Vagina (tissue), 2 donors: ENCODE data around the gene IGHMBP2.

ENCODE experiments used
- POLR2A ChIP-seq, 2 donors: fragments of 450-650 bp; IDR thresholded peaks; one replicate each; pipeline ENCODE4 v1.6.1; 2017; ENCODE audit warnings: antibody characterized with exemption in 2 of 2, mild to moderate bottlenecking in 2 of 2, moderate library complexity in 2 of 2
- TF ChIP-seq, protein P1 (sequence below), 3 experiments: fragments of 450-650 bp in 2 of 3; fragments of 200-600 bp in 1 of 3; sonication (generic) in 1 of 3; IDR thresholded peaks; one replicate each; pipeline ENCODE4 v1.5.1; 2017 to 2019; ENCODE audit warnings: antibody characterized with exemption in 3 of 3, mild to moderate bottlenecking in 2 of 3, moderate library complexity in 2 of 3

DNA sequence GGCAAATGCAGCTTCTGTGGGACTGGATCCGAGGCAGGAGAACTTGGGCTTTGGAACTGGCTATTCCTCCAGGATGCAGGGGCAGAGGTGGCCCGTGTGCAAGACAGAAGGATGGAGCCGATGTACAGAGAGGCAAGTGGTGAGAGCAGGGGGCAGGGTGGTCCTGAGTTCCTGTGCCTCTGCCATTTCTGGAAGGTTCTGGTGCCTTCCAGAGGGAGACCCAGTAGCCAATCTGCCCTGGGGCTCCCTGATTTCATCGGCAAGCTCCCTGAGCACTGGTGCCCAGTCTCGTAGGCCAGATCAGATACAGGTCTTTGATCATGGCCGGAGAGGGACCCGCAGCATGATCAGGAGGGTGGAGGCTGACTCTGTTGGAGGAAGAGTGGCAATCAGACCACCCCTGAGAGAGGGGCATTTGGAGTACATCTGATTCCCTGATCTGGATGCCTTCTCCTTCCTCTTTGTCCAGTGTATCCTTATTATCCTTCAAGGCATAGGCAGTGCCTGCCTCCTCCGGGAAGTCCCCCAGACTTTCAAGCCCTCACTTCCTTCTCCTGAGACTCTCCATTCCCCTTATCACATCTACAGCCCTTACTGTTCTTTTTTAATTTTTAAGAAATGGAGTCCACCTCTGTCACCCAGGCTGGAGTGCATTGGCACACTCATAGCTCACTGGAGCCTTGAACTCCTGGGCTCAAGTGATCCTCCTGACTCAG is 67.4 kb downstream of the IGHMBP2 start:
- TF ChIP-seq, protein P1, sequence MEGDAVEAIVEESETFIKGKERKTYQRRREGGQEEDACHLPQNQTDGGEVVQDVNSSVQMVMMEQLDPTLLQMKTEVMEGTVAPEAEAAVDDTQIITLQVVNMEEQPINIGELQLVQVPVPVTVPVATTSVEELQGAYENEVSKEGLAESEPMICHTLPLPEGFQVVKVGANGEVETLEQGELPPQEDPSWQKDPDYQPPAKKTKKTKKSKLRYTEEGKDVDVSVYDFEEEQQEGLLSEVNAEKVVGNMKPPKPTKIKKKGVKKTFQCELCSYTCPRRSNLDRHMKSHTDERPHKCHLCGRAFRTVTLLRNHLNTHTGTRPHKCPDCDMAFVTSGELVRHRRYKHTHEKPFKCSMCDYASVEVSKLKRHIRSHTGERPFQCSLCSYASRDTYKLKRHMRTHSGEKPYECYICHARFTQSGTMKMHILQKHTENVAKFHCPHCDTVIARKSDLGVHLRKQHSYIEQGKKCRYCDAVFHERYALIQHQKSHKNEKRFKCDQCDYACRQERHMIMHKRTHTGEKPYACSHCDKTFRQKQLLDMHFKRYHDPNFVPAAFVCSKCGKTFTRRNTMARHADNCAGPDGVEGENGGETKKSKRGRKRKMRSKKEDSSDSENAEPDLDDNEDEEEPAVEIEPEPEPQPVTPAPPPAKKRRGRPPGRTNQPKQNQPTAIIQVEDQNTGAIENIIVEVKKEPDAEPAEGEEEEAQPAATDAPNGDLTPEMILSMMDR (IDR thresholded peaks at IDR 0.05): no peak
- no peak for TF ChIP-seq POLR2A (IDR thresholded peaks at IDR 0.05)
